SK-N-SH (cell line): ENCODE results near the gene OPCML. TPM values are rescaled to one million over a fixed set of nuclear protein-coding genes. Genes with fewer than 3 reads are reported as not detected.

Experiments
- CTCF ChIA-PET: fragments of 300-600, 350-600 bp; formaldehyde crosslinking; extraction: SDS; loops from one replicate; lab custom pipeline; 2021; lab: Yijun Ruan, JAX
- POLR2A ChIA-PET: fragments of 350-600 bp; sonication (Branson Sonifier 250); formaldehyde crosslinking; extraction: SDS; loops from one replicate; lab custom pipeline; 2020; ENCODE audit warnings: antibody characterized with exemption, inconsistent platforms; lab: Yijun Ruan, JAX
- DNase-seq: peaks from one replicate; pipeline ENCODE4 v3.0.0; 2012
- H2AFZ ChIP-seq: fragments of 200-600 bp; sonication (generic); 2 replicates; pipeline ENCODE4 v1.8.1; 2016; ENCODE audit warnings: antibody characterized with exemption, mild to moderate bottlenecking, low read depth
- H3F3A ChIP-seq: fragments of 200-600 bp; sonication (generic); replicated peaks from 2 replicates; pipeline ENCODE3; 2016; ENCODE audit warnings: antibody characterized with exemption, mild to moderate bottlenecking; ENCODE audit not compliant: insufficient read depth
- H3K27ac ChIP-seq, 2 experiments: fragments of 200-500 bp in 1 of 2; fragments of 200-600 bp in 1 of 2; sonication (Bioruptor generic) in 1 of 2; sonication (generic), shearing (Covaris generic) in 1 of 2; 2 replicates each; pipeline versions ENCODE4 v1.5.1 to v1.6.1; 2014 to 2016; ENCODE audit warnings: low read depth in 2 of 2, inconsistent platforms in 1 of 2, low read length in 1 of 2, mild to moderate bottlenecking in 1 of 2, mixed read lengths in 1 of 2
- H3K27me3 ChIP-seq: fragments of 200-600 bp; sonication (generic), shearing (Covaris generic); 2 replicates; pipeline ENCODE4 v1.6.1; 2016; ENCODE audit warnings: mixed run types; ENCODE audit not compliant: insufficient read depth
- H3K36me3 ChIP-seq, 2 experiments: fragments of 200-500 bp in 1 of 2; fragments of 200-600 bp in 1 of 2; sonication (Bioruptor generic) in 1 of 2; sonication (generic) in 1 of 2; replicated peaks in 1 of 2; 2 replicates each; pipeline versions ENCODE3 to v1.5.1; 2014 to 2016; ENCODE audit warnings: low read length in 1 of 2, mild to moderate bottlenecking in 1 of 2; ENCODE audit not compliant: insufficient read depth in 2 of 2, control insufficient read depth in 1 of 2
- H3K4me1 ChIP-seq, 2 experiments: fragments of 200-500 bp in 1 of 2; fragments of 200-600 bp in 1 of 2; sonication (Bioruptor generic) in 1 of 2; sonication (generic), shearing (Covaris generic) in 1 of 2; 2 replicates each; pipeline versions ENCODE4 v1.5.1 to v1.6.1; 2014 to 2016; ENCODE audit warnings: low read depth in 1 of 2, low read length in 1 of 2, mixed run types in 1 of 2; ENCODE audit not compliant: insufficient read depth in 2 of 2, control insufficient read depth in 1 of 2
- H3K4me2 ChIP-seq: fragments of 200-600 bp; sonication (generic), shearing (Covaris generic); 2 replicates; pipeline ENCODE4 v1.6.1; 2017; ENCODE audit warnings: mixed run types
- H3K4me3 ChIP-seq, 2 experiments: fragments of 200-500 bp in 1 of 2; fragments of 200-600 bp in 1 of 2; sonication (Bioruptor generic) in 1 of 2; sonication (generic), shearing (Covaris generic) in 1 of 2; 2 replicates each; pipeline versions ENCODE4 v1.5.1 to v1.8.1; 2014 to 2016; ENCODE audit warnings: low read depth in 2 of 2, inconsistent platforms in 1 of 2, low read length in 1 of 2, mild to moderate bottlenecking in 1 of 2, mixed read lengths in 1 of 2, moderate library complexity in 1 of 2
- H3K79me2 ChIP-seq: fragments of 200-600 bp; sonication (generic); 2 replicates; pipeline ENCODE4 v1.8.1; 2017; ENCODE audit warnings: mild to moderate bottlenecking; ENCODE audit not compliant: insufficient read depth
- H3K9ac ChIP-seq: fragments of 200-600 bp; sonication (generic); 2 replicates; pipeline ENCODE4 v1.6.1; 2017; ENCODE audit warnings: mixed run types
- H3K9me2 ChIP-seq: fragments of 200-600 bp; sonication (generic); 2 replicates; pipeline ENCODE4 v1.6.1; 2017; ENCODE audit warnings: mixed run types
- H3K9me3 ChIP-seq: fragments of 200-600 bp; sonication (generic); 2 replicates; pipeline ENCODE4 v1.6.1; 2017; ENCODE audit warnings: mixed run types, mild to moderate bottlenecking, moderate library complexity
- H4K20me1 ChIP-seq: fragments of 200-600 bp; sonication (generic); 2 replicates; pipeline ENCODE4 v1.6.1; 2017; ENCODE audit warnings: mild to moderate bottlenecking, mixed run types; ENCODE audit not compliant: insufficient read depth
- SMC3 ChIP-seq: IDR thresholded peaks from 2 replicates; pipeline ENCODE4 v1.6.1; 2012; ENCODE audit warnings: low read depth, low read length, improper control_type of control experiment
- TEAD4 ChIP-seq: IDR thresholded peaks from 2 replicates; pipeline ENCODE4 v1.4.0; 2012; ENCODE audit warnings: mild to moderate bottlenecking, borderline replicate concordance; ENCODE audit not compliant: insufficient read depth
- WGBS: methylation state at CpG from one replicate; pipeline ENCODE4 v1.1.6; 2017; ENCODE audit warnings: low lambda C conversion rate; 5-methylcytosine and 5-hydroxymethylcytosine counted together
- polyA plus RNA-seq, 3 experiments: library from polyadenylated mRNA; depleted of rRNA; stranded (reverse); fragments of >200 nt; gene quantifications; 2 replicates each; pipeline ENCODE4 v1.2.3, GENCODE V29; 2012
- small RNA-seq, 7 experiments: library from RNA; depleted of rRNA; stranded (forward); fragments of <200 nt; gene quantifications; one replicate each; pipeline ENCODE3, GENCODE V24; 2012
- TF ChIP-seq, protein P1 (sequence below): fragments of 200-600 bp; sonication (generic); IDR thresholded peaks from 2 replicates; pipeline ENCODE4 v1.6.1; 2017; ENCODE audit warnings: antibody characterized with exemption, mild to moderate bottlenecking, moderate library complexity
- TF ChIP-seq, protein P2 (sequence below): IDR thresholded peaks from 2 replicates; pipeline ENCODE4 v1.6.1; 2012; ENCODE audit warnings: mild to moderate bottlenecking, low read depth, low read length, moderate library complexity

The OPCML gene
- polyA plus RNA-seq, 1 of the 3 experiments (the other 2 are of a cell fraction): not detected

DNA sequence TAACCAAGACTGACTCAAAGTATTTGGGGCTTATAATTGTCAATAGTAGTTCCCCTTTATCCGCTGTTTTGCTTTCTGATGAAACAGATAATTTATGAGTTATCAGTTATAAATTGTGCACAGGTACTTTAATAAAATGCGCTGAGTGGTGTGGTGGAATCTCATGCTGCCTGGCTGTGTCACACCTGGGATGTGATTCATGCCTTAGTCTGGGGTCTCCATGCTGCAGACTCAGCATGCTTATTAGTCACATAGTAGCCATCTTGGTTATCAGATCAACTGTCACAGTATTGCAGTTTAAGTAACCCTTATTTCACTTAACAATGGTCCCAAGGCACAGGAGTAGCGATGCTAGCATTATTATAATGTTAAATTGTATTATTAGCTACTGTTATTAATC is 1166.7 kb downstream of the OPCML start:
- Histone ChIP-seq H3K9ac (no peak overlapping the region), H3K9me3 (no peaks in the 10 kb centered on the region), H3K27me3 (no peaks in the 10 kb centered on the region), H4K20me1 (no peaks in the 10 kb centered on the region), H3K27ac (no peak overlapping the region), H3K4me2 (no peak overlapping the region), H3K9me2 (no peaks in the 10 kb centered on the region), H3K4me3 (no peak overlapping the region), H3K79me2 (no peaks in the 10 kb centered on the region), H3K36me3 (no peaks in the 10 kb centered on the region), H3K4me1 (no peaks in the 10 kb centered on the region), H3F3A (no peaks in the 10 kb centered on the region), H2AFZ (no peak overlapping the region)
- no peak for DNase-seq
- POLR2A ChIA-PET: no interaction called here
- 31% methylated on average over 3 of the region's 3 CpGs for WGBS
- no peak for TF ChIP-seq TEAD4
- TF ChIP-seq, protein P1, sequence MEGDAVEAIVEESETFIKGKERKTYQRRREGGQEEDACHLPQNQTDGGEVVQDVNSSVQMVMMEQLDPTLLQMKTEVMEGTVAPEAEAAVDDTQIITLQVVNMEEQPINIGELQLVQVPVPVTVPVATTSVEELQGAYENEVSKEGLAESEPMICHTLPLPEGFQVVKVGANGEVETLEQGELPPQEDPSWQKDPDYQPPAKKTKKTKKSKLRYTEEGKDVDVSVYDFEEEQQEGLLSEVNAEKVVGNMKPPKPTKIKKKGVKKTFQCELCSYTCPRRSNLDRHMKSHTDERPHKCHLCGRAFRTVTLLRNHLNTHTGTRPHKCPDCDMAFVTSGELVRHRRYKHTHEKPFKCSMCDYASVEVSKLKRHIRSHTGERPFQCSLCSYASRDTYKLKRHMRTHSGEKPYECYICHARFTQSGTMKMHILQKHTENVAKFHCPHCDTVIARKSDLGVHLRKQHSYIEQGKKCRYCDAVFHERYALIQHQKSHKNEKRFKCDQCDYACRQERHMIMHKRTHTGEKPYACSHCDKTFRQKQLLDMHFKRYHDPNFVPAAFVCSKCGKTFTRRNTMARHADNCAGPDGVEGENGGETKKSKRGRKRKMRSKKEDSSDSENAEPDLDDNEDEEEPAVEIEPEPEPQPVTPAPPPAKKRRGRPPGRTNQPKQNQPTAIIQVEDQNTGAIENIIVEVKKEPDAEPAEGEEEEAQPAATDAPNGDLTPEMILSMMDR: no peak
- TF ChIP-seq SMC3: no peak
- TF ChIP-seq, protein P2, sequence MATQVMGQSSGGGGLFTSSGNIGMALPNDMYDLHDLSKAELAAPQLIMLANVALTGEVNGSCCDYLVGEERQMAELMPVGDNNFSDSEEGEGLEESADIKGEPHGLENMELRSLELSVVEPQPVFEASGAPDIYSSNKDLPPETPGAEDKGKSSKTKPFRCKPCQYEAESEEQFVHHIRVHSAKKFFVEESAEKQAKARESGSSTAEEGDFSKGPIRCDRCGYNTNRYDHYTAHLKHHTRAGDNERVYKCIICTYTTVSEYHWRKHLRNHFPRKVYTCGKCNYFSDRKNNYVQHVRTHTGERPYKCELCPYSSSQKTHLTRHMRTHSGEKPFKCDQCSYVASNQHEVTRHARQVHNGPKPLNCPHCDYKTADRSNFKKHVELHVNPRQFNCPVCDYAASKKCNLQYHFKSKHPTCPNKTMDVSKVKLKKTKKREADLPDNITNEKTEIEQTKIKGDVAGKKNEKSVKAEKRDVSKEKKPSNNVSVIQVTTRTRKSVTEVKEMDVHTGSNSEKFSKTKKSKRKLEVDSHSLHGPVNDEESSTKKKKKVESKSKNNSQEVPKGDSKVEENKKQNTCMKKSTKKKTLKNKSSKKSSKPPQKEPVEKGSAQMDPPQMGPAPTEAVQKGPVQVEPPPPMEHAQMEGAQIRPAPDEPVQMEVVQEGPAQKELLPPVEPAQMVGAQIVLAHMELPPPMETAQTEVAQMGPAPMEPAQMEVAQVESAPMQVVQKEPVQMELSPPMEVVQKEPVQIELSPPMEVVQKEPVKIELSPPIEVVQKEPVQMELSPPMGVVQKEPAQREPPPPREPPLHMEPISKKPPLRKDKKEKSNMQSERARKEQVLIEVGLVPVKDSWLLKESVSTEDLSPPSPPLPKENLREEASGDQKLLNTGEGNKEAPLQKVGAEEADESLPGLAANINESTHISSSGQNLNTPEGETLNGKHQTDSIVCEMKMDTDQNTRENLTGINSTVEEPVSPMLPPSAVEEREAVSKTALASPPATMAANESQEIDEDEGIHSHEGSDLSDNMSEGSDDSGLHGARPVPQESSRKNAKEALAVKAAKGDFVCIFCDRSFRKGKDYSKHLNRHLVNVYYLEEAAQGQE: no peak
- CTCF ChIA-PET: no interaction called here

Small RNA genes lying within 50 kb of the gene (small RNA-seq; reads per million reads assigned to genes)
- gene RF00026: 0 reads per million in 7 experiments
